ENCODE data around the gene TRAF2.

- TF ChIP-seq, protein P1, sequence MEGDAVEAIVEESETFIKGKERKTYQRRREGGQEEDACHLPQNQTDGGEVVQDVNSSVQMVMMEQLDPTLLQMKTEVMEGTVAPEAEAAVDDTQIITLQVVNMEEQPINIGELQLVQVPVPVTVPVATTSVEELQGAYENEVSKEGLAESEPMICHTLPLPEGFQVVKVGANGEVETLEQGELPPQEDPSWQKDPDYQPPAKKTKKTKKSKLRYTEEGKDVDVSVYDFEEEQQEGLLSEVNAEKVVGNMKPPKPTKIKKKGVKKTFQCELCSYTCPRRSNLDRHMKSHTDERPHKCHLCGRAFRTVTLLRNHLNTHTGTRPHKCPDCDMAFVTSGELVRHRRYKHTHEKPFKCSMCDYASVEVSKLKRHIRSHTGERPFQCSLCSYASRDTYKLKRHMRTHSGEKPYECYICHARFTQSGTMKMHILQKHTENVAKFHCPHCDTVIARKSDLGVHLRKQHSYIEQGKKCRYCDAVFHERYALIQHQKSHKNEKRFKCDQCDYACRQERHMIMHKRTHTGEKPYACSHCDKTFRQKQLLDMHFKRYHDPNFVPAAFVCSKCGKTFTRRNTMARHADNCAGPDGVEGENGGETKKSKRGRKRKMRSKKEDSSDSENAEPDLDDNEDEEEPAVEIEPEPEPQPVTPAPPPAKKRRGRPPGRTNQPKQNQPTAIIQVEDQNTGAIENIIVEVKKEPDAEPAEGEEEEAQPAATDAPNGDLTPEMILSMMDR (IDR thresholded peaks at IDR 0.05) = no peak
- no peak for TF ChIP-seq MYC (IDR thresholded peaks at IDR 0.05; ENCODE audit: borderline replicate concordance, low read length)
- no peak for TF ChIP-seq EP300 (IDR thresholded peaks at IDR 0.05)
- no peak for TF ChIP-seq MAZ (IDR thresholded peaks at IDR 0.05; ENCODE audit: borderline replicate concordance, low read depth, low read length)
- no peak for TF ChIP-seq POLR2A (IDR thresholded peaks at IDR 0.05; ENCODE audit: low read length)
- TF ChIP-seq RARB (CRISPR knock-in tag; IDR thresholded peaks at IDR 0.05) = no peak
- TF ChIP-seq, protein P2, sequence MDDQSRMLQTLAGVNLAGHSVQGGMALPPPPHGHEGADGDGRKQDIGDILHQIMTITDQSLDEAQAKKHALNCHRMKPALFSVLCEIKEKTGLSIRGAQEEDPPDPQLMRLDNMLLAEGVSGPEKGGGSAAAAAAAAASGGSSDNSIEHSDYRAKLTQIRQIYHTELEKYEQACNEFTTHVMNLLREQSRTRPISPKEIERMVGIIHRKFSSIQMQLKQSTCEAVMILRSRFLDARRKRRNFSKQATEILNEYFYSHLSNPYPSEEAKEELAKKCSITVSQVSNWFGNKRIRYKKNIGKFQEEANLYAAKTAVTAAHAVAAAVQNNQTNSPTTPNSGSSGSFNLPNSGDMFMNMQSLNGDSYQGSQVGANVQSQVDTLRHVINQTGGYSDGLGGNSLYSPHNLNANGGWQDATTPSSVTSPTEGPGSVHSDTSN (IDR thresholded peaks at IDR 0.05) = no peak
- TF ChIP-seq MAFK (IDR thresholded peaks at IDR 0.05; ENCODE audit: partially characterized antibody) = no peak
- TF ChIP-seq ZFP36 (IDR thresholded peaks at IDR 0.05; ENCODE audit: borderline replicate concordance, partially characterized antibody) = no peak
- TF ChIP-seq, protein P3, sequence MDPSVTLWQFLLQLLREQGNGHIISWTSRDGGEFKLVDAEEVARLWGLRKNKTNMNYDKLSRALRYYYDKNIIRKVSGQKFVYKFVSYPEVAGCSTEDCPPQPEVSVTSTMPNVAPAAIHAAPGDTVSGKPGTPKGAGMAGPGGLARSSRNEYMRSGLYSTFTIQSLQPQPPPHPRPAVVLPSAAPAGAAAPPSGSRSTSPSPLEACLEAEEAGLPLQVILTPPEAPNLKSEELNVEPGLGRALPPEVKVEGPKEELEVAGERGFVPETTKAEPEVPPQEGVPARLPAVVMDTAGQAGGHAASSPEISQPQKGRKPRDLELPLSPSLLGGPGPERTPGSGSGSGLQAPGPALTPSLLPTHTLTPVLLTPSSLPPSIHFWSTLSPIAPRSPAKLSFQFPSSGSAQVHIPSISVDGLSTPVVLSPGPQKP (IDR thresholded peaks at IDR 0.05; ENCODE audit: low read depth, low read length) = no peak
- TF ChIP-seq CHD2 (IDR thresholded peaks at IDR 0.05; ENCODE audit: low read length, partially characterized antibody) = no peak
- TF ChIP-seq JUN (IDR thresholded peaks at IDR 0.05) = no peak
Observed at GRCh38 chr9:136955202-136955942, 69.1 kb downstream of the TRAF2 start.
